Measurements from ENCODE around the gene LGMN. TPM values are rescaled to one million over a fixed set of nuclear protein-coding genes. Genes with fewer than 3 reads are reported as not detected.

LGMN gene
- total and polyA plus RNA-seq, 2 experiments from 2014 or later = 60.0 to 83.5 TPM

DNA sequence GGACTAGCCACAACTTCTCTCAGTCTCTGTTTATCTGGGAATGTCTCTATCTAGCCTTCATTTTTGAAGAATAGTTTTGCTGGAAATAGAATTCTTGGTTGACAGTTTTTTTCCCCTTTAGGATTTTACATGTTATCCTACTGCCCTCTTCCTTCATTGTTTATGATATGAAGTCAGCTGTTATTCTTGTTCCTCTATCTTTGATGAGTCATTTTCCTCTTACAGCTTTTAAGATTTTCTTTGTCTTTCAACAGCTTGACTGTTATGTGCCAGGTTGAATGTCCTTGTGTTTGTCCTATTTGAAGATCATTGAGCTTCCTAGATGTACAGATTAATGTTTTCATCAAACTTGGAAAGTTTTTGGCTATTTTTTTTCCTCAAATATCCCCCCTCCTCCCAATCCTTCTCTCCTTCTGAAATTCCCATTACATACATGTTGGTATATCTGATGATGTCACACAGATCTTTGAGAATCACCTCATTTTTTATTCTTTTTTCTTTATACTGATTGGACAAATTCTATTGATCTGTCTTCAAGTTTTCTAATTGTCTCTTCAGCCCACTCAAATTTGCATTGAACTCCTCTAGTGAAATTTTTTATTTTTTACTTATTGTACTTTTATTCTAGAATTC is 41.1 kb upstream of the LGMN start (continued):
- TF ChIP-seq, protein P1, sequence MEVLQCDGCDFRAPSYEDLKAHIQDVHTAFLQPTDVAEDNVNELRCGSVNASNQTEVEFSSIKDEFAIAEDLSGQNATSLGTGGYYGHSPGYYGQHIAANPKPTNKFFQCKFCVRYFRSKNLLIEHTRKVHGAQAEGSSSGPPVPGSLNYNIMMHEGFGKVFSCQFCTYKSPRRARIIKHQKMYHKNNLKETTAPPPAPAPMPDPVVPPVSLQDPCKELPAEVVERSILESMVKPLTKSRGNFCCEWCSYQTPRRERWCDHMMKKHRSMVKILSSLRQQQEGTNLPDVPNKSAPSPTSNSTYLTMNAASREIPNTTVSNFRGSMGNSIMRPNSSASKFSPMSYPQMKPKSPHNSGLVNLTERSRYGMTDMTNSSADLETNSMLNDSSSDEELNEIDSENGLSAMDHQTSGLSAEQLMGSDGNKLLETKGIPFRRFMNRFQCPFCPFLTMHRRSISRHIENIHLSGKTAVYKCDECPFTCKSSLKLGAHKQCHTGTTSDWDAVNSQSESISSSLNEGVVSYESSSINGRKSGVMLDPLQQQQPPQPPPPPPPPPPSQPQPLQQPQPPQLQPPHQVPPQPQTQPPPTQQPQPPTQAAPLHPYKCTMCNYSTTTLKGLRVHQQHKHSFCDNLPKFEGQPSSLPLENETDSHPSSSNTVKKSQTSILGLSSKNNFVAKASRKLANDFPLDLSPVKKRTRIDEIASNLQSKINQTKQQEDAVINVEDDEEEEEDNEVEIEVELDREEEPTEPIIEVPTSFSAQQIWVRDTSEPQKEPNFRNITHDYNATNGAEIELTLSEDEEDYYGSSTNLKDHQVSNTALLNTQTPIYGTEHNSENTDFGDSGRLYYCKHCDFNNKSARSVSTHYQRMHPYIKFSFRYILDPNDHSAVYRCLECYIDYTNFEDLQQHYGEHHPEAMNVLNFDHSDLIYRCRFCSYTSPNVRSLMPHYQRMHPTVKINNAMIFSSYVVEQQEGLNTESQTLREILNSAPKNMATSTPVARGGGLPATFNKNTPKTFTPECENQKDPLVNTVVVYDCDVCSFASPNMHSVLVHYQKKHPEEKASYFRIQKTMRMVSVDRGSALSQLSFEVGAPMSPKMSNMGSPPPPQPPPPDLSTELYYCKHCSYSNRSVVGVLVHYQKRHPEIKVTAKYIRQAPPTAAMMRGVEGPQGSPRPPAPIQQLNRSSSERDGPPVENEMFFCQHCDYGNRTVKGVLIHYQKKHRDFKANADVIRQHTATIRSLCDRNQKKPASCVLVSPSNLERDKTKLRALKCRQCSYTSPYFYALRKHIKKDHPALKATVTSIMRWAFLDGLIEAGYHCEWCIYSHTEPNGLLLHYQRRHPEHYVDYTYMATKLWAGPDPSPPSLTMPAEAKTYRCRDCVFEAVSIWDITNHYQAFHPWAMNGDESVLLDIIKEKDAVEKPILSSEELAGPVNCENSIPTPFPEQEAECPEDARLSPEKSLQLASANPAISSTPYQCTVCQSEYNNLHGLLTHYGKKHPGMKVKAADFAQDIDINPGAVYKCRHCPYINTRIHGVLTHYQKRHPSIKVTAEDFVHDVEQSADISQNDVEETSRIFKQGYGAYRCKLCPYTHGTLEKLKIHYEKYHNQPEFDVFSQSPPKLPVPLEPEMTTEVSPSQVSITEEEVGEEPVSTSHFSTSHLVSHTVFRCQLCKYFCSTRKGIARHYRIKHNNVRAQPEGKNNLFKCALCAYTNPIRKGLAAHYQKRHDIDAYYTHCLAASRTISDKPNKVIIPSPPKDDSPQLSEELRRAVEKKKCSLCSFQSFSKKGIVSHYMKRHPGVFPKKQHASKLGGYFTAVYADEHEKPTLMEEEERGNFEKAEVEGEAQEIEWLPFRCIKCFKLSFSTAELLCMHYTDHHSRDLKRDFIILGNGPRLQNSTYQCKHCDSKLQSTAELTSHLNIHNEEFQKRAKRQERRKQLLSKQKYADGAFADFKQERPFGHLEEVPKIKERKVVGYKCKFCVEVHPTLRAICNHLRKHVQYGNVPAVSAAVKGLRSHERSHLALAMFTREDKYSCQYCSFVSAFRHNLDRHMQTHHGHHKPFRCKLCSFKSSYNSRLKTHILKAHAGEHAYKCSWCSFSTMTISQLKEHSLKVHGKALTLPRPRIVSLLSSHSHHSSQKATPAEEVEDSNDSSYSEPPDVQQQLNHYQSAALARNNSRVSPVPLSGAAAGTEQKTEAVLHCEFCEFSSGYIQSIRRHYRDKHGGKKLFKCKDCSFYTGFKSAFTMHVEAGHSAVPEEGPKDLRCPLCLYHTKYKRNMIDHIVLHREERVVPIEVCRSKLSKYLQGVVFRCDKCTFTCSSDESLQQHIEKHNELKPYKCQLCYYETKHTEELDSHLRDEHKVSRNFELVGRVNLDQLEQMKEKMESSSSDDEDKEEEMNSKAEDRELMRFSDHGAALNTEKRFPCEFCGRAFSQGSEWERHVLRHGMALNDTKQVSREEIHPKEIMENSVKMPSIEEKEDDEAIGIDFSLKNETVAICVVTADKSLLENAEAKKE (CRISPR knock-in tag; IDR thresholded peaks at IDR 0.05) = no peak
- TF ChIP-seq, protein P2, sequence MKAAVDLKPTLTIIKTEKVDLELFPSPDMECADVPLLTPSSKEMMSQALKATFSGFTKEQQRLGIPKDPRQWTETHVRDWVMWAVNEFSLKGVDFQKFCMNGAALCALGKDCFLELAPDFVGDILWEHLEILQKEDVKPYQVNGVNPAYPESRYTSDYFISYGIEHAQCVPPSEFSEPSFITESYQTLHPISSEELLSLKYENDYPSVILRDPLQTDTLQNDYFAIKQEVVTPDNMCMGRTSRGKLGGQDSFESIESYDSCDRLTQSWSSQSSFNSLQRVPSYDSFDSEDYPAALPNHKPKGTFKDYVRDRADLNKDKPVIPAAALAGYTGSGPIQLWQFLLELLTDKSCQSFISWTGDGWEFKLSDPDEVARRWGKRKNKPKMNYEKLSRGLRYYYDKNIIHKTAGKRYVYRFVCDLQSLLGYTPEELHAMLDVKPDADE (IDR thresholded peaks at IDR 0.05) = no peak
- no peak for TF ChIP-seq JUNB (IDR thresholded peaks at IDR 0.05; ENCODE audit: unreplicated experiment)
- TF ChIP-seq, protein P3, sequence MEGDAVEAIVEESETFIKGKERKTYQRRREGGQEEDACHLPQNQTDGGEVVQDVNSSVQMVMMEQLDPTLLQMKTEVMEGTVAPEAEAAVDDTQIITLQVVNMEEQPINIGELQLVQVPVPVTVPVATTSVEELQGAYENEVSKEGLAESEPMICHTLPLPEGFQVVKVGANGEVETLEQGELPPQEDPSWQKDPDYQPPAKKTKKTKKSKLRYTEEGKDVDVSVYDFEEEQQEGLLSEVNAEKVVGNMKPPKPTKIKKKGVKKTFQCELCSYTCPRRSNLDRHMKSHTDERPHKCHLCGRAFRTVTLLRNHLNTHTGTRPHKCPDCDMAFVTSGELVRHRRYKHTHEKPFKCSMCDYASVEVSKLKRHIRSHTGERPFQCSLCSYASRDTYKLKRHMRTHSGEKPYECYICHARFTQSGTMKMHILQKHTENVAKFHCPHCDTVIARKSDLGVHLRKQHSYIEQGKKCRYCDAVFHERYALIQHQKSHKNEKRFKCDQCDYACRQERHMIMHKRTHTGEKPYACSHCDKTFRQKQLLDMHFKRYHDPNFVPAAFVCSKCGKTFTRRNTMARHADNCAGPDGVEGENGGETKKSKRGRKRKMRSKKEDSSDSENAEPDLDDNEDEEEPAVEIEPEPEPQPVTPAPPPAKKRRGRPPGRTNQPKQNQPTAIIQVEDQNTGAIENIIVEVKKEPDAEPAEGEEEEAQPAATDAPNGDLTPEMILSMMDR (conservative IDR thresholded peaks at IDR 0.05; ENCODE audit: low read depth in 2 of 2) = no peak
- no peak for TF ChIP-seq ZNF331 (CRISPR knock-in tag; IDR thresholded peaks at IDR 0.05; ENCODE audit: low read depth)
- no peak for TF ChIP-seq CREB1 (CRISPR knock-in tag; IDR thresholded peaks at IDR 0.05; ENCODE audit: low read depth)
- TF ChIP-seq EZH2 (IDR thresholded peaks at IDR 0.05; ENCODE audit: low read depth, unreplicated experiment) = no peak

Data from GM23338 (cell line).